HepG2 (cell line): ENCODE data around the gene UBXN6. TPM values are rescaled to one million over a fixed set of nuclear protein-coding genes. Genes with fewer than 3 reads are reported as not detected.

ENCODE experiments used
- ATAC-seq: fragments of 200-7000 bp; cut with Tn5 transposase; 3 replicates; pipeline ENCODE4 v1.9.1; 2020; ENCODE audit warnings: mild to moderate bottlenecking, moderate library complexity
- BruUV-seq: library from RNA; stranded (reverse); fragments of 400-500 nt; replicated peaks from 2 replicates; lab custom pipeline; 2021; lab: Mats Ljungman, UMichigan
- CTCF ChIA-PET: fragments of 300-600 bp; formaldehyde crosslinking; extraction: SDS; loops from one replicate; lab custom pipeline; 2021; ENCODE audit warnings: low total read pairs, inconsistent platforms, low intra/inter-chr PET ratio; lab: Yijun Ruan, JAX
- POLR2A ChIA-PET: fragments of 350-600 bp; sonication (Branson Sonifier 250); formaldehyde crosslinking; loops from one replicate; lab custom pipeline; 2020; ENCODE audit warnings: antibody characterized with exemption, inconsistent platforms; lab: Yijun Ruan, JAX
- DNase-seq: peaks from one replicate; pipeline ENCODE4 v3.0.0-alpha.2; 2015; ENCODE audit warnings: low spot score
- FAIRE-seq: peaks from 3 replicates; lab custom pipeline; 2011; peaks lifted over from hg19 to GRCh38; lab: Jason Lieb, UNC
- H2AFZ ChIP-seq: one replicate; pipeline ENCODE4 v1.6.1; 2011; ENCODE audit warnings: low read length, inconsistent platforms
- H3K27ac ChIP-seq: fragments of 300-600 bp; 3 replicates; pipeline ENCODE4 v1.8.0; 2011; ENCODE audit warnings: mixed run types, mild to moderate bottlenecking, mixed read lengths, low read length, inconsistent platforms; ENCODE audit not compliant: insufficient read depth; ENCODE audit errors: extremely low read length
- H3K27me3 ChIP-seq, 2 experiments: fragments of 200-600 bp in 1 of 2; 2 replicates in 1 of 2; 3 replicates in 1 of 2; pipeline versions ENCODE4 v1.6.0 to v1.8.0; 2011; ENCODE audit warnings: low read length in 2 of 2, mild to moderate bottlenecking in 2 of 2, moderate library complexity in 2 of 2, inconsistent platforms in 1 of 2; ENCODE audit not compliant: insufficient read depth in 2 of 2, control insufficient read depth in 1 of 2
- H3K36me3 ChIP-seq, 2 experiments: fragments of 200-600 bp in 1 of 2; replicated peaks in 1 of 2; 2 replicates in 1 of 2; 3 replicates in 1 of 2; pipeline versions ENCODE4 v1.5.1 to v1.8.0; 2011; ENCODE audit warnings: low read length in 2 of 2, inconsistent platforms in 1 of 2; ENCODE audit not compliant: insufficient read depth in 2 of 2, control insufficient read depth in 1 of 2
- H3K4me1 ChIP-seq: 2 replicates; pipeline ENCODE4 v1.5.1; 2012; ENCODE audit warnings: low read length, inconsistent platforms; ENCODE audit not compliant: insufficient read depth
- H3K4me2 ChIP-seq: 2 replicates; pipeline ENCODE4 v1.6.0; 2011; ENCODE audit warnings: low read depth, low read length, inconsistent platforms
- H3K4me3 ChIP-seq, 3 experiments: fragments of 200-600 bp in 1 of 3; sonication (generic), shearing (Covaris generic) in 1 of 3; replicated peaks in 1 of 3; 2 replicates each; pipeline ENCODE4 v1.5.1; 2011 to 2016; ENCODE audit warnings: low read length in 3 of 3, inconsistent platforms in 2 of 3, low read depth in 2 of 3, mild to moderate bottlenecking in 2 of 3, control low read depth in 1 of 3, mixed read lengths in 1 of 3; ENCODE audit not compliant: insufficient read depth in 1 of 3
- H3K79me2 ChIP-seq: one replicate; pipeline ENCODE4 v1.6.1; 2011; ENCODE audit warnings: low read length, inconsistent platforms; ENCODE audit not compliant: insufficient read depth
- H3K9ac ChIP-seq: 2 replicates; pipeline ENCODE4 v1.6.0; 2011; ENCODE audit warnings: mild to moderate bottlenecking, low read depth, low read length, inconsistent platforms; ENCODE audit not compliant: insufficient read depth
- H3K9me3 ChIP-seq: 2 replicates; pipeline ENCODE4 v1.5.1; 2012; ENCODE audit warnings: mild to moderate bottlenecking, low read length
- H4K20me1 ChIP-seq: 2 replicates; pipeline ENCODE4 v1.6.0; 2011; ENCODE audit warnings: inconsistent platforms, mild to moderate bottlenecking, low read length, moderate library complexity; ENCODE audit not compliant: insufficient read depth
- AGO2 ChIP-seq: fragments of 200-400 bp; formaldehyde crosslinking; optimal IDR thresholded peaks from 2 replicates; pipeline ENCODE3; 2017; ENCODE audit warnings: mild to moderate bottlenecking, low read depth, low read length, moderate library complexity
- E2F5 ChIP-seq: sonication (generic); formaldehyde crosslinking; conservative IDR thresholded peaks from 2 replicates; pipeline ENCODE4 v1.4.0; 2020; ENCODE audit warnings: missing genetic modification reagents
- POLR2G ChIP-seq: fragments of 200-400 bp; formaldehyde crosslinking; IDR thresholded peaks from 2 replicates; pipeline ENCODE4 v1.6.1; 2018; ENCODE audit warnings: mild to moderate bottlenecking, low read depth, low read length, moderate library complexity
- RBFOX2 ChIP-seq: fragments of 200-400 bp; formaldehyde crosslinking; IDR thresholded peaks from 2 replicates; pipeline ENCODE4 v1.6.1; 2017; ENCODE audit warnings: low read depth, mild to moderate bottlenecking, low read length
- SCMH1 ChIP-seq: sonication (generic); formaldehyde crosslinking; IDR thresholded peaks from 2 replicates; pipeline ENCODE4 v1.9.0; 2021; ENCODE audit warnings: missing genetic modification reagents, mild to moderate bottlenecking, borderline replicate concordance
- TBX2 ChIP-seq: sonication (generic); formaldehyde crosslinking; IDR thresholded peaks from 2 replicates; pipeline ENCODE4 v1.5.0; 2020; ENCODE audit warnings: missing genetic modification reagents, mild to moderate bottlenecking, borderline replicate concordance
- TP53 ChIP-seq: sonication (generic); formaldehyde crosslinking; conservative IDR thresholded peaks from 2 replicates; pipeline ENCODE4 v1.4.0; 2020; ENCODE audit warnings: missing genetic modification reagents
- ZFYVE20 ChIP-seq: sonication (generic); formaldehyde crosslinking; IDR thresholded peaks from 2 replicates; pipeline ENCODE4 v1.8.0; 2023; ENCODE audit warnings: low read depth, mild to moderate bottlenecking, moderate library complexity, missing genetic modification reagents, borderline replicate concordance
- ZNF790 ChIP-seq: sonication (generic); formaldehyde crosslinking; IDR thresholded peaks from 2 replicates; pipeline ENCODE4 v1.8.0; 2022; ENCODE audit warnings: missing genetic modification reagents, mild to moderate bottlenecking, borderline replicate concordance
- WGBS: methylation state at CpG from one replicate; pipeline ENCODE4 v1.1.6; 2017; ENCODE audit warnings: low lambda C conversion rate; 5-methylcytosine and 5-hydroxymethylcytosine counted together
- in situ Hi-C: cut with HindIII; loops from 2 replicates; pipeline ENCODE4 v1.10.0; 2017; ENCODE audit warnings: low pct_unique_long_range_greater_than_20kb; ENCODE audit not compliant: extremely low pct_ligation_motif_present
- intact Hi-C: fragments of 100-400 bp; cut with micrococcal nuclease; formaldehyde crosslinking; loops from one replicate; pipeline ENCODE4 v1.10.0; 2022; ENCODE audit not compliant: unreplicated experiment
- polyA plus RNA-seq, 8 experiments: library from polyadenylated mRNA; depleted of rRNA in 3 of 8; stranded (reverse) in 7 of 8; unstranded in 1 of 8; fragments of >200 nt; fragmentation: Illumina TruSeq in 4 of 8; extraction: Trizol in 4 of 8; gene quantifications; 2 replicates each; pipeline versions ENCODE4 v1.2.1 to v1.2.3, GENCODE V29; 2011 to 2016; ENCODE audit warnings: low read depth in 4 of 8, missing spikeins in 1 of 8, mixed read lengths in 1 of 8; ENCODE audit not compliant: insufficient read depth in 1 of 8
- total RNA-seq, 5 experiments: library from RNA; depleted of rRNA; stranded (reverse); fragments of >200 nt; fragmentation: Illumina TruSeq; extraction: Trizol; gene quantifications; 2 replicates each; pipeline ENCODE4 v1.2.3, GENCODE V29; 2016; ENCODE audit warnings: low read depth in 1 of 5
- TF ChIP-seq, protein P1 (sequence below): sonication (generic); formaldehyde crosslinking; conservative IDR thresholded peaks from 2 replicates; pipeline ENCODE4 v1.8.0; 2022; ENCODE audit warnings: missing genetic modification reagents
- TF ChIP-seq, protein P2 (sequence below): sonication (generic); formaldehyde crosslinking; conservative IDR thresholded peaks from 2 replicates; pipeline ENCODE4 v1.4.0; 2020; ENCODE audit warnings: missing genetic modification reagents

UBXN6 gene
- total and polyA plus RNA-seq, 2 of the 13 experiments (the other 11 are each of a cell fraction or from before 2014, with no cell fraction given), result 34.9 to 35.5 TPM

DNA sequence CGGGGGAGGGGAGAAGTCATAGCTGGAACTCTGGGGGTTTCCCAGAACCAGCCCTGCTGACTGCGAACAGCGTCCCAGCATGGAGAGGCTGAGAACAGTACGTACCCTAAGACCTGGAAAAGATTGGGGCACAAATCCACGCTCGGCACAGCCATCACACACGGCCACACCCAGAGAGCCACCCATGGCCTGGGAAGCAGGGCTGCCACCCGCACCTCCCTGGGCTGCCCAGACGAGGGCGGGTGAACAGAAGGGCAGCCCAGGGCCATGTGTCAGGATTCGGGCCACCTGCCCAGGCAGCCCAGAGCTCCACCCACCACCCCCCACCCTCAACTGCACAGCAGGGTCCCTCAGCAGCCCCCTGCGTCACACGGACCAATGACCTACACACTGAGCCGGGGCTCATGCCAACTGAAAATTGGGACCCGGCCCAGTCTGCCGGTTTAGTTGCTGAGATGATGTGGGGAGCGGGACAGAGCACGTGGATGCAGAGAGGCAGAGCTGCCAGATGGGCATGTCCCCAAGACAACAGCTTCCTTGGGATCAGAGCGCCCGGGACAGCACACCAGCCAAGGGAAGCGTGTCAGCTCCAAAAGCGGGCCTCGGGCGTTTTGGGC is 8.5 kb downstream of the UBXN6 start:
- CTCF ChIA-PET, result no interaction called here
- intact Hi-C loops (no loop called here), in situ Hi-C loops (no loop called here)
- no peaks in the 10 kb centered on the region for H3K27me3 ChIP-seq
- POLR2A ChIA-PET, result interaction anchor here (1.3 kb wide), 1 partner anchor 8 kb away, joined by 3 read pairs; the partner anchor contains the start of gene UBXN6
- peaks cover 10% of the 10 kb centered on the region; the same call in 1 of the 2 replicates for H3K4me1 ChIP-seq
- no peak overlapping the region for H3K4me2 ChIP-seq
- H2AFZ ChIP-seq, result no peak overlapping the region
- no peak overlapping the region for H3K9ac ChIP-seq
- peaks cover 24 to 54% of the 10 kb centered on the region in 2 experiments for H3K36me3 ChIP-seq
- H3K79me2 ChIP-seq, result no peaks in the 10 kb centered on the region
- no TSS peak for BruUV-seq
- DNase-seq (no peak), FAIRE-seq (no peak)
- no peaks in the 10 kb centered on the region for H3K9me3 ChIP-seq
- no peak overlapping the region for H3K27ac ChIP-seq
- H3K4me3 ChIP-seq, result no peak overlapping the region
- WGBS, result 94% methylated on average over 21 of the region's 24 CpGs
- no peaks in the 10 kb centered on the region for H4K20me1 ChIP-seq
- TF ChIP-seq ZNF790 (CRISPR knock-in tag) (no peak), POLR2G (peak; percentile 45; the same call in 1 of the 2 replicates), TBX2 (CRISPR knock-in tag) (no peak), TP53 (CRISPR knock-in tag) (no peak), RBFOX2 (peak; percentile 23; the same call in 1 of the 2 replicates), SCMH1 (CRISPR knock-in tag) (no peak), E2F5 (CRISPR knock-in tag) (no peak), ZFYVE20 (no peak), AGO2 (peak; percentile 81)
- TF ChIP-seq, protein P1, sequence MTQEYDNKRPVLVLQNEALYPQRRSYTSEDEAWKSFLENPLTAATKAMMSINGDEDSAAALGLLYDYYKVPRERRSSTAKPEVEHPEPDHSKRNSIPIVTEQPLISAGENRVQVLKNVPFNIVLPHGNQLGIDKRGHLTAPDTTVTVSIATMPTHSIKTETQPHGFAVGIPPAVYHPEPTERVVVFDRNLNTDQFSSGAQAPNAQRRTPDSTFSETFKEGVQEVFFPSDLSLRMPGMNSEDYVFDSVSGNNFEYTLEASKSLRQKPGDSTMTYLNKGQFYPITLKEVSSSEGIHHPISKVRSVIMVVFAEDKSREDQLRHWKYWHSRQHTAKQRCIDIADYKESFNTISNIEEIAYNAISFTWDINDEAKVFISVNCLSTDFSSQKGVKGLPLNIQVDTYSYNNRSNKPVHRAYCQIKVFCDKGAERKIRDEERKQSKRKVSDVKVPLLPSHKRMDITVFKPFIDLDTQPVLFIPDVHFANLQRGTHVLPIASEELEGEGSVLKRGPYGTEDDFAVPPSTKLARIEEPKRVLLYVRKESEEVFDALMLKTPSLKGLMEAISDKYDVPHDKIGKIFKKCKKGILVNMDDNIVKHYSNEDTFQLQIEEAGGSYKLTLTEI (CRISPR knock-in tag), result no peak
- TF ChIP-seq, protein P2, sequence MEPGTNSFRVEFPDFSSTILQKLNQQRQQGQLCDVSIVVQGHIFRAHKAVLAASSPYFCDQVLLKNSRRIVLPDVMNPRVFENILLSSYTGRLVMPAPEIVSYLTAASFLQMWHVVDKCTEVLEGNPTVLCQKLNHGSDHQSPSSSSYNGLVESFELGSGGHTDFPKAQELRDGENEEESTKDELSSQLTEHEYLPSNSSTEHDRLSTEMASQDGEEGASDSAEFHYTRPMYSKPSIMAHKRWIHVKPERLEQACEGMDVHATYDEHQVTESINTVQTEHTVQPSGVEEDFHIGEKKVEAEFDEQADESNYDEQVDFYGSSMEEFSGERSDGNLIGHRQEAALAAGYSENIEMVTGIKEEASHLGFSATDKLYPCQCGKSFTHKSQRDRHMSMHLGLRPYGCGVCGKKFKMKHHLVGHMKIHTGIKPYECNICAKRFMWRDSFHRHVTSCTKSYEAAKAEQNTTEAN (CRISPR knock-in tag), result no peak
- TF ChIP-seq, all 625 proteins: peak for 3
- peak; percentile 15 for ATAC-seq
